Thymus (tissue), 11 donors: ENCODE measurements around the gene PPME1. TPM values are rescaled to one million over a fixed set of nuclear protein-coding genes. Genes with fewer than 3 reads are reported as not detected.

Source experiments
- DNase-seq, 9 donors: peaks; one replicate each; pipeline ENCODE4 v3.0.0-alpha.2; 2013; ENCODE audit warnings: low spot score in 9 of 9, low read depth in 6 of 9, missing footprints in 1 of 9
- H3K27ac ChIP-seq, 2 donors: one replicate each; pipeline ENCODE4 v1.5.1; 2013; ENCODE audit warnings: control low read depth in 1 of 2, low read depth in 1 of 2, low read length in 1 of 2, mild to moderate bottlenecking in 1 of 2, moderate library complexity in 1 of 2
- H3K27me3 ChIP-seq, 2 donors: one replicate each; pipeline ENCODE4 v1.5.1; 2013; ENCODE audit warnings: low read length in 1 of 2; ENCODE audit not compliant: control insufficient read depth in 2 of 2, insufficient read depth in 1 of 2
- H3K36me3 ChIP-seq, 2 donors: one replicate each; pipeline ENCODE4 v1.5.1; 2013; ENCODE audit warnings: low read length in 1 of 2, mild to moderate bottlenecking in 1 of 2, moderate library complexity in 1 of 2; ENCODE audit not compliant: control insufficient read depth in 2 of 2, insufficient read depth in 2 of 2
- H3K4me1 ChIP-seq, 2 donors: one replicate each; pipeline ENCODE4 v1.5.1; 2013; ENCODE audit warnings: low read length in 2 of 2; ENCODE audit not compliant: control insufficient read depth in 2 of 2, insufficient read depth in 2 of 2
- H3K4me3 ChIP-seq, 2 donors: one replicate each; pipeline ENCODE4 v1.5.1; 2013; ENCODE audit warnings: low read length in 2 of 2, control low read depth in 1 of 2, mild to moderate bottlenecking in 1 of 2
- H3K9me3 ChIP-seq, 2 donors: one replicate each; pipeline ENCODE4 v1.5.1; 2013; ENCODE audit warnings: low read length in 1 of 2, mild to moderate bottlenecking in 1 of 2; ENCODE audit not compliant: control insufficient read depth in 2 of 2, insufficient read depth in 1 of 2
- WGBS: extraction: QIAGEN DNeasy Blood & Tissue Kit; methylation state at CpG from one replicate; pipeline ENCODE4 v1.1.7; 2013; 5-methylcytosine and 5-hydroxymethylcytosine counted together
- polyA plus RNA-seq: library from polyadenylated mRNA; stranded (reverse); fragments of 200-250 nt; gene quantifications from one replicate; pipeline ENCODE4 v1.2.3, GENCODE V29; 2013
- total RNA-seq: library from RNA; stranded (reverse); fragments of 120-200 nt; gene quantifications from one replicate; pipeline ENCODE4 v1.2.4, GENCODE V29; 2013
- donor health status: healthy.

The PPME1 gene
- total and polyA plus RNA-seq, 2 donors: 19.7 to 19.8 TPM

GRCh38 chr11:74232311-74232950, 61.3 kb downstream of the PPME1 start:
- peak overlapping the region; percentile 81 to 82 for H3K27ac ChIP-seq
- H3K36me3 ChIP-seq: peaks cover 6 to 19% of the 10 kb centered on the region in 2 donors

GRCh38 chr11:74233683-74234082, 62.6 kb downstream of the PPME1 start:
- H3K9me3 ChIP-seq: no peaks in the 10 kb centered on the region
- H3K27me3 ChIP-seq: no peaks in the 10 kb centered on the region
- H3K4me3 ChIP-seq: no peak overlapping the region
- DNase-seq: no peak
- peaks cover 6 to 24% of the 10 kb centered on the region in 2 donors for H3K36me3 ChIP-seq
- peaks cover 7 to 14% of the 10 kb centered on the region in 2 donors for H3K4me1 ChIP-seq
- no peak overlapping the region for H3K27ac ChIP-seq
- 95% methylated on average over 3 of the region's 3 CpGs for WGBS

More at GRCh38 chr11:74232311-74232950, 61.3 kb downstream of the PPME1 start:
- Histone ChIP-seq H3K4me3 (no peak overlapping the region), H3K4me1 (peaks cover 7 to 14% of the 10 kb centered on the region in 2 donors), H3K27me3 (no peaks in the 10 kb centered on the region), H3K9me3 (no peaks in the 10 kb centered on the region)
- 77% methylated on average over 6 of the region's 6 CpGs for WGBS
- peak; percentile 45 to 85 (median 61) for DNase-seq

GRCh38 chr11:74235121-74235520, 64.0 kb downstream of the PPME1 start:
- 97% methylated on average over 4 of the region's 4 CpGs for WGBS
- H3K9me3 ChIP-seq: no peaks in the 10 kb centered on the region
- H3K27me3 ChIP-seq: no peaks in the 10 kb centered on the region
- peaks cover 7 to 14% of the 10 kb centered on the region in 2 donors for H3K4me1 ChIP-seq
- no peak overlapping the region for H3K4me3 ChIP-seq
- DNase-seq: no peak
- no peak overlapping the region for H3K27ac ChIP-seq
- H3K36me3 ChIP-seq: peaks cover 10 to 29% of the 10 kb centered on the region in 2 donors

GRCh38 chr11:74237541-74237940, 66.5 kb downstream of the PPME1 start:
- no peak overlapping the region for H3K27ac ChIP-seq
- no peak for DNase-seq
- H3K27me3 ChIP-seq: no peaks in the 10 kb centered on the region
- H3K9me3 ChIP-seq: no peaks in the 10 kb centered on the region
- peaks cover 3 to 11% of the 10 kb centered on the region in 2 donors for H3K4me1 ChIP-seq
- peaks cover 10 to 28% of the 10 kb centered on the region in 2 donors for H3K36me3 ChIP-seq
- WGBS: 97% methylated on average over 2 of the region's 2 CpGs
- no peak overlapping the region for H3K4me3 ChIP-seq

GRCh38 chr11:74238243-74238642, 67.2 kb downstream of the PPME1 start:
- Histone ChIP-seq H3K27ac (no peak overlapping the region), H3K9me3 (no peaks in the 10 kb centered on the region), H3K36me3 (peaks cover 10 to 28% of the 10 kb centered on the region in 2 donors), H3K27me3 (no peaks in the 10 kb centered on the region), H3K4me1 (peaks cover 0 to 5% of the 10 kb centered on the region in 2 donors), H3K4me3 (no peak overlapping the region)
- 89% methylated on average over 1 of the region's 1 CpG for WGBS
- DNase-seq: no peak

- Histone ChIP-seq H3K9me3 (no peaks in the 10 kb centered on the region), H3K4me1 (no peaks in the 10 kb centered on the region), H3K27me3 (no peaks in the 10 kb centered on the region), H3K27ac (no peak overlapping the region), H3K36me3 (peaks cover 40 to 55% of the 10 kb centered on the region in 2 donors), H3K4me3 (no peak overlapping the region)
- no peak for DNase-seq
- WGBS: 99% methylated on average over 1 of the region's 1 CpG
Measured at GRCh38 chr11:74248469-74248868, 77.4 kb downstream of the PPME1 start.

- H3K36me3 ChIP-seq: peaks cover 50 to 61% of the 10 kb centered on the region in 2 donors
- 98% methylated on average over 2 of the region's 2 CpGs for WGBS
- no peak for DNase-seq
- no peak overlapping the region for H3K4me3 ChIP-seq
- no peaks in the 10 kb centered on the region for H3K9me3 ChIP-seq
- no peaks in the 10 kb centered on the region for H3K4me1 ChIP-seq
- no peaks in the 10 kb centered on the region for H3K27me3 ChIP-seq
- H3K27ac ChIP-seq: no peak overlapping the region
Measured at GRCh38 chr11:74249496-74249895, 78.4 kb downstream of the PPME1 start.

GRCh38 chr11:74253361-74253760, 82.3 kb downstream of the PPME1 start:
- H3K27ac ChIP-seq: no peak overlapping the region

GRCh38 chr11:74255741-74256375, 84.8 kb downstream of the PPME1 start:
- no peaks in the 10 kb centered on the region for H3K27me3 ChIP-seq
- peaks cover 0 to 2% of the 10 kb centered on the region in 2 donors for H3K9me3 ChIP-seq
- 60% methylated on average over 5 of the region's 5 CpGs for WGBS
- H3K4me3 ChIP-seq: no peak overlapping the region
- H3K36me3 ChIP-seq: peaks cover 39 to 42% of the 10 kb centered on the region in 2 donors
- H3K4me1 ChIP-seq: no peaks in the 10 kb centered on the region
- peak; percentile 38 to 85 (median 66) for DNase-seq
- H3K27ac ChIP-seq: no peak overlapping the region

More at GRCh38 chr11:74253361-74253760, 82.3 kb downstream of the PPME1 start:
- Histone ChIP-seq H3K27me3 (no peaks in the 10 kb centered on the region), H3K4me3 (no peak overlapping the region), H3K36me3 (peaks cover 47 to 59% of the 10 kb centered on the region in 2 donors), H3K4me1 (no peaks in the 10 kb centered on the region), H3K9me3 (no peaks in the 10 kb centered on the region)
- WGBS: 94% methylated on average over 8 of the region's 8 CpGs
- no peak for DNase-seq
